AG04450 (cell line): Measurements from ENCODE around the gene ACSL6. TPM values are rescaled to one million over a fixed set of nuclear protein-coding genes. Genes with fewer than 3 reads are reported as not detected.

Source experiments
- CTCF ChIA-PET: fragments of 300-600, 350-600 bp; formaldehyde crosslinking; extraction: SDS; loops from one replicate; lab custom pipeline; 2022; ENCODE audit warnings: antibody characterized with exemption, inconsistent platforms; lab: Charles Lee
- POLR2A ChIA-PET: fragments of 350-600 bp; formaldehyde crosslinking; extraction: SDS; loops from one replicate; lab custom pipeline; 2021; ENCODE audit warnings: antibody characterized with exemption, inconsistent platforms; lab: Yijun Ruan, JAX
- DNase-seq: peaks from one replicate; pipeline ENCODE4 v3.0.0-alpha.2; 2011; ENCODE audit warnings: low read depth, low spot score
- H3K27ac ChIP-seq: one replicate; pipeline ENCODE4 v1.5.1; 2012; ENCODE audit warnings: low read depth, low read length, control low read depth
- H3K27me3 ChIP-seq: one replicate; pipeline ENCODE4 v1.6.0; 2012; ENCODE audit warnings: low read length; ENCODE audit not compliant: control insufficient read depth, insufficient read depth
- H3K4me3 ChIP-seq: 2 replicates; pipeline ENCODE4 v1.5.1; 2011; ENCODE audit warnings: mild to moderate bottlenecking, low read depth, low read length, control low read depth
- H3K9me3 ChIP-seq: 2 replicates; pipeline ENCODE4 v1.5.1; 2012; ENCODE audit warnings: low read length; ENCODE audit not compliant: control insufficient read depth, insufficient read depth
- polyA plus RNA-seq: library from polyadenylated mRNA; depleted of rRNA; stranded (reverse); fragments of >200 nt; gene quantifications from 2 replicates; pipeline ENCODE4 v1.2.3, GENCODE V29; 2011
- TF ChIP-seq, protein P1 (sequence below): IDR thresholded peaks from 2 replicates; pipeline ENCODE4 v1.5.1; 2011; ENCODE audit warnings: low read depth, low read length, control low read depth, inconsistent platforms

The ACSL6 gene
- polyA plus RNA-seq, 1 experiment: not detected

DNA sequence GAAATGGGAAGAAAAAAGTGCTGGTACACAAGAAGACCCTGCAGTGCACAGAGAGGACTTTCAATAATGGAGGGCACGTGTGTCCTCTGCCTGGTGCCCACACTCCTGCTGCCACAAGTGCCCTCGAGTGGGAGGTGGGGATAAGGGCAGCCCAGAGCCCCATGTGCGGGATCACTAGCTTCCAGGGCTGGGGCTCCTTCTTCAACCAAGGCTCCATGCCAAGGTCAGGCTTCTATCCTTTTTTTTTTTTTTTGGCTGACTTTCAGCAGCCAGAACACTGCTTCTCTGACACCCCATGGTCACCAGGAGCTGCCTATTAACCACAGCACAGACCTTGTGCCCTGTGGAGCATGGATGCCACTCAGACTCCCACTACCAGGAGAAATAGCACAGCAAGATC lies 7.5 kb downstream of the ACSL6 start:
- no peak overlapping the region for H3K27ac ChIP-seq
- TF ChIP-seq, protein P1, sequence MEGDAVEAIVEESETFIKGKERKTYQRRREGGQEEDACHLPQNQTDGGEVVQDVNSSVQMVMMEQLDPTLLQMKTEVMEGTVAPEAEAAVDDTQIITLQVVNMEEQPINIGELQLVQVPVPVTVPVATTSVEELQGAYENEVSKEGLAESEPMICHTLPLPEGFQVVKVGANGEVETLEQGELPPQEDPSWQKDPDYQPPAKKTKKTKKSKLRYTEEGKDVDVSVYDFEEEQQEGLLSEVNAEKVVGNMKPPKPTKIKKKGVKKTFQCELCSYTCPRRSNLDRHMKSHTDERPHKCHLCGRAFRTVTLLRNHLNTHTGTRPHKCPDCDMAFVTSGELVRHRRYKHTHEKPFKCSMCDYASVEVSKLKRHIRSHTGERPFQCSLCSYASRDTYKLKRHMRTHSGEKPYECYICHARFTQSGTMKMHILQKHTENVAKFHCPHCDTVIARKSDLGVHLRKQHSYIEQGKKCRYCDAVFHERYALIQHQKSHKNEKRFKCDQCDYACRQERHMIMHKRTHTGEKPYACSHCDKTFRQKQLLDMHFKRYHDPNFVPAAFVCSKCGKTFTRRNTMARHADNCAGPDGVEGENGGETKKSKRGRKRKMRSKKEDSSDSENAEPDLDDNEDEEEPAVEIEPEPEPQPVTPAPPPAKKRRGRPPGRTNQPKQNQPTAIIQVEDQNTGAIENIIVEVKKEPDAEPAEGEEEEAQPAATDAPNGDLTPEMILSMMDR: no peak
- ChIA-PET CTCF (interaction anchor here (0.6 kb wide), 1 partner anchor 9 kb away, joined by 3 read pairs; no protein-coding TSS in a partner anchor), POLR2A (no interaction called here)
- H3K9me3 ChIP-seq: no peaks in the 10 kb centered on the region
- H3K4me3 ChIP-seq: no peak overlapping the region
- H3K27me3 ChIP-seq: peaks cover 19% of the 10 kb centered on the region
- DNase-seq: no peak

DNA sequence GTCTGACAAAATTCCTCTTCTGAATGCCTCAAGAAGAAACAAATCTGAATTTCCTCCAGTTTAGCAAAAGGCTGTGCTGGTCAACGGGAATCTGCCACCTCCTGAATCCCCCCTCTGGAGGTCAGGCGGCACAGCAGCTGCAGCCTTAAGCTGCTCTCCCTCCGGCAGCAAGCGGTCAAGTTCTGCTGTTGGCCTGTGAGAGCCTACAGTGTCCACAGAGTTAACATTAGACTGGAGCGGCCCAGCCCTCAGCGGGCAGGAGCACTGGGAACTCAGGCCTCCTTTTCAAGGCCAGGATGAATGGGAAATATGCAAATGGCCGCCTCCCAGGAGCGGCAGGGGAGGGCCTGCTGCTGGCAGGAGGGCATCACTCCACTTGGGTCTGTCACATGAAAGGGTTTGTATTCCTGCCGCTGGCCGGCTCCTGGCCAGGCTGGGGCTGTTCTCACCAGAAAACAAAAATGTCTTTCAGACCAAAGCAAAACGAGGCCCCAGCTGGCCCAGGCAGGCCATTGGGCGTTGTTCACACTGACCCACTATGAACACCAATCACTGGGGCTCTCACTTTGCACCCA lies 8.2 kb downstream of the ACSL6 start:
- Histone ChIP-seq H3K9me3 (no peaks in the 10 kb centered on the region), H3K27ac (no peak overlapping the region), H3K4me3 (no peak overlapping the region), H3K27me3 (peaks cover 16% of the 10 kb centered on the region)
- no peak for DNase-seq
- ChIA-PET CTCF (interaction anchor here (0.6 to 2.0 kb wide), 3 partner anchors 15 to 1167 kb away, joined by 3 to 8 read pairs (median 3); no protein-coding TSS in a partner anchor), POLR2A (no interaction called here)
- TF ChIP-seq, protein P1: no peak

- peaks cover 16% of the 10 kb centered on the region for H3K27me3 ChIP-seq
- no peaks in the 10 kb centered on the region for H3K9me3 ChIP-seq
- no peak overlapping the region for H3K4me3 ChIP-seq
- TF ChIP-seq, protein P1: no peak
- H3K27ac ChIP-seq: no peak overlapping the region
- ChIA-PET POLR2A (interaction anchor here (0.7 kb wide), 1 partner anchor 9 kb away, joined by 4 read pairs; the partner anchor contains the start of gene ACSL6), CTCF (interaction anchor here (0.6 to 2.0 kb wide), 3 partner anchors 14 to 1167 kb away, joined by 3 to 8 read pairs (median 3); no protein-coding TSS in a partner anchor)
- no peak for DNase-seq
These were observed 8.7 kb downstream of the ACSL6 start for GRCh38 chr5:132002757-132003156.

DNA sequence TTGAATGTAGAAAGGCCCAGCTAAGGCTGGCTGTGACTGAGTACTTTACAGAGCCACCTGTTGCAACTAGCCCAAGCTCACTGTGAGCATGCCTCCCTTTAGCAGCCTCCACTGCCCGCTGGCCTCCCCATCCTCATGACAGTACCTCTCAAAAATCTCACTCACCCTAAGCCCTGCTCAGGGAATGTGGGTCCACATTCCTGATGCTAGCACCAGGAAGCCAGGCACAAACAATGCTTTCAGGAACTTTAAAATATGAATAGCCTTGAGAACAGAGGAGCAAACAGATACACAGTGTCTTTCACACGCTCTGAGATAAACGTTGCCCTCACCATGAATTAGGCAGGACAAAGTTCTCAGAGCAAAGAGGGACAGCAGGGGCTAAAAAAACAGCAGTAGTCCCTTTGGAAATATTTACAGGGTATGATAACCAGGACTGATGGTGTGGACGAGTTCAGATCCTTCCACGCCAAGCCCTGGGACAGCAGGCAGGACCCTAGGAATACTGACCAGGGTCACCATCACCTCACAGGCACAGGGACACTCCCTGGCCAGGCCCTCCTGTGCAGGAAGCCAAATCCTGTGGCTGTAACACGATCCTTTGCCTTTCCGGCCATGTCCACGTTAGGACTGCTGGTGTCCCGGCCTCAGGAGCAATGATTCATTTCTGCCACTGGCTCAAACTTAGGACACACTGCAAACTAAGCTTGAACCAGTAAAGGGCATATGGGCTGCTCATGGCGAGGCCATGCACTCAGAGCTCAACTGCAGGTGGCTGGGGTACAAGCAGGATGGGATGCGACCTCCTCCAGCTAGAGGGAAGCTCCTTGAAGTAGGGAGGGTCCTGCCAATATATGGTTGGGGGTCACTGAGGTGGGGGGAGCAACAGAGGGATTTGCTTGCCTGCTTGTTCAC lies 9.6 kb downstream of the ACSL6 start:
- Histone ChIP-seq H3K4me3 (no peak overlapping the region), H3K27me3 (peaks cover 18% of the 10 kb centered on the region), H3K27ac (no peak overlapping the region), H3K9me3 (no peaks in the 10 kb centered on the region)
- POLR2A ChIA-PET: interaction anchor here (0.7 kb wide), 1 partner anchor 9 kb away, joined by 4 read pairs; the partner anchor contains the start of gene ACSL6
- TF ChIP-seq, protein P1: no peak
- CTCF ChIA-PET: interaction anchor here (1.1 to 2.0 kb wide), 3 partner anchors 412 to 414 kb away, joined by 3 to 8 read pairs (median 6); no protein-coding TSS in a partner anchor
- DNase-seq: no peak
